ENCODE data around the gene RING1. TPM values are rescaled to one million over a fixed set of nuclear protein-coding genes. Genes with fewer than 3 reads are reported as not detected.

Gene RING1
- total RNA-seq, 1 donor from 2014 or later = 43.8 TPM

GRCh38 chr6:33178755-33179475 is 29.4 kb upstream of the RING1 start:
- CTCF ChIA-PET = no interaction called here

GRCh38 chr6:33181141-33181540 is 27.2 kb upstream of the RING1 start:
- ChIA-PET POLR2A (no interaction called here), CTCF (no interaction called here)
- H3K4me3 Mint-ChIP-seq = no peak overlapping the region
- DNase-seq (no peak), ATAC-seq (ENCODE audit: low read depth) (no peak)
- H3K4me1 Mint-ChIP-seq = peaks cover 14% of the 10 kb centered on the region
- intact Hi-C loops (cut with micrococcal nuclease) = no loop called here
- H3K9me3 Mint-ChIP-seq = peaks cover 12% of the 10 kb centered on the region
- H3K27ac Mint-ChIP-seq = no peak overlapping the region
- peaks cover 9% of the 10 kb centered on the region for H3K36me3 Mint-ChIP-seq (ENCODE audit: low read depth)
- no peak for TF ChIP-seq CTCF (IDR thresholded peaks at IDR 0.05)
- H3K27me3 Mint-ChIP-seq = peaks cover 14% of the 10 kb centered on the region

More at GRCh38 chr6:33178755-33179475, 29.4 kb upstream of the RING1 start:
- peaks cover 9% of the 10 kb centered on the region for H3K36me3 Mint-ChIP-seq (ENCODE audit: low read depth)
- peaks cover 6% of the 10 kb centered on the region for H3K27me3 Mint-ChIP-seq
- peaks cover 14% of the 10 kb centered on the region for H3K4me1 Mint-ChIP-seq
- intact Hi-C loops (cut with micrococcal nuclease) = loop anchor here (1.0 kb wide), 1 partner anchor 14 kb away; no protein-coding TSS in a partner anchor
- H3K27ac Mint-ChIP-seq = no peak overlapping the region
- H3K9me3 Mint-ChIP-seq = peaks cover 12% of the 10 kb centered on the region
- TF ChIP-seq CTCF (IDR thresholded peaks at IDR 0.05) = no peak
- H3K4me3 Mint-ChIP-seq = no peak overlapping the region
- POLR2A ChIA-PET = no interaction called here
- ATAC-seq (ENCODE audit: low read depth) (no peak), DNase-seq (no peak)

- peaks cover 17% of the 10 kb centered on the region for H3K4me1 Mint-ChIP-seq
- DNase-seq (no peak), ATAC-seq (ENCODE audit: low read depth) (peak; percentile 49)
- intact Hi-C loops (cut with micrococcal nuclease) = no loop called here
- H3K4me3 Mint-ChIP-seq = peak overlapping the region; percentile 42
- peaks cover 27% of the 10 kb centered on the region for H3K27me3 Mint-ChIP-seq
- TF ChIP-seq CTCF (IDR thresholded peaks at IDR 0.05) = no peak
- ChIA-PET CTCF (interaction anchor here (1.1 to 1.4 kb wide), 2 partner anchors 14 to 65 kb away, joined by 3 to 4 read pairs; no protein-coding TSS in a partner anchor), POLR2A (interaction anchor here (0.6 to 1.8 kb wide), 7 partner anchors 9 to 211 kb away, joined by 3 to 11 read pairs (median 3); partner anchors contain the start of genes COL11A2, RING1, RPS18 and VPS52)
- peak overlapping the region; percentile 57 for H3K27ac Mint-ChIP-seq
- peaks cover 12% of the 10 kb centered on the region for H3K9me3 Mint-ChIP-seq
- peaks cover 9% of the 10 kb centered on the region for H3K36me3 Mint-ChIP-seq (ENCODE audit: low read depth)
Observed at GRCh38 chr6:33183071-33183683, 25.1 kb upstream of the RING1 start.

- POLR2A ChIA-PET = no interaction called here
Observed at GRCh38 chr6:33185190-33185589, 23.1 kb upstream of the RING1 start.

More at GRCh38 chr6:33185190-33185589, 23.1 kb upstream of the RING1 start:
- intact Hi-C loops (cut with micrococcal nuclease) = no loop called here
- Mint-ChIP-seq H3K27me3 (peaks cover 38% of the 10 kb centered on the region), H3K4me1 (peaks cover 17% of the 10 kb centered on the region), H3K27ac (no peak overlapping the region), H3K36me3 (ENCODE audit: low read depth) (peaks cover 9% of the 10 kb centered on the region), H3K9me3 (peaks cover 12% of the 10 kb centered on the region), H3K4me3 (no peak overlapping the region)
- DNase-seq (no peak), ATAC-seq (ENCODE audit: low read depth) (no peak)
- CTCF ChIA-PET = no interaction called here
- no peak for TF ChIP-seq CTCF (IDR thresholded peaks at IDR 0.05)
